Measurements from ENCODE around the gene TRPV2. TPM values are rescaled to one million over a fixed set of nuclear protein-coding genes. Genes with fewer than 3 reads are reported as not detected.
A peak's percentile ranks its signal among the peaks of the same experiment; 100 is the strongest.

Gene TRPV2
- total and polyA plus RNA-seq, 9 of the 15 experiments (the other 6 are each of a cell fraction or from before 2014, with no cell fraction given) = 10.0 to 97.5 (median 30.3) TPM

DNA sequence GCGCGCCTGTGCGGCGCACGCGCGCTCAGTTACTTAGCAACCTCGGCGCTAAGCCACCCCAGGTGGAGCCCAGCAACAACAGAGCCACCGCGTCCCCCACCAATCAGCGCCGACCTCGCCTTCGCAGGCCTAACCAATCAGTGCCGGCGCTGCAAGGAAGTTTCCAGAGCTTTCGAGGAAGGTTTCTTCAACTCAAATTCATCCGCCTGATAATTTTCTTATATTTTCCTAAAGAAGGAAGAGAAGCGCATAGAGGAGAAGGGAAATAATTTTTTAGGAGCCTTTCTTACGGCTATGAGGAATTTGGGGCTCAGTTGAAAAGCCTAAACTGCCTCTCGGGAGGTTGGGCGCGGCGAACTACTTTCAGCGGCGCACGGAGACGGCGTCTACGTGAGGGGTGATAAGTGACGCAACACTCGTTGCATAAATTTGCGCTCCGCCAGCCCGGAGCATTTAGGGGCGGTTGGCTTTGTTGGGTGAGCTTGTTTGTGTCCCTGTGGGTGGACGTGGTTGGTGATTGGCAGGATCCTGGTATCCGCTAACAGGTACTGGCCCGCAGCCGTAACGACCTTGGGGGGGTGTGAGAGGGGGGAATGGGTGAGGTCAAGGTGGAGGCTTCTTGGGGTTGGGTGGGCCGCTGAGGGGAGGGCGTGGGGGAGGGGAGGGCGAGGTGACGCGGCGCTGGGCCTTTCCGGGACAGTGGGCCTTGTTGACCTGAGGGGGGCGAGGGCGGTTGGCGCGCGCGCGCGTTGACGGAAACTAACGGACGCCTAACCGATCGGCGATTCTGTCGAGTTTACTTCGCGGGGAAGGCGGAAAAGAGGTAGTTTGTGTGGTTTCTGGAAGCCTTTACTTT lies 34.5 kb upstream of the TRPV2 start, which contains the start of gene UBB (continued):
- no peak for TF ChIP-seq HLTF (IDR thresholded peaks at IDR 0.05)
- TF ChIP-seq LEF1 (IDR thresholded peaks at IDR 0.05) = peak; percentile 62
- no peak; the same call in 1 of the 2 replicates for TF ChIP-seq JUN (IDR thresholded peaks at IDR 0.05; ENCODE audit: borderline replicate concordance, low read depth, low read length)
- TF ChIP-seq JUN (CRISPR knock-in tag; IDR thresholded peaks at IDR 0.05; ENCODE audit: borderline replicate concordance) = no peak
- no peak for TF ChIP-seq ZNF282 (CRISPR knock-in tag; IDR thresholded peaks at IDR 0.05)
- TF ChIP-seq HMGN3 (IDR thresholded peaks at IDR 0.05; ENCODE audit: borderline replicate concordance, extremely low read depth, insufficient read length, low read depth, low read length) = peak; percentile 80
- peak; percentile 95 for TF ChIP-seq CEBPG (CRISPR knock-in tag; IDR thresholded peaks at IDR 0.05)
- peak; percentile 98 to 99 for TF ChIP-seq CEBPG (tag; conservative IDR thresholded peaks at IDR 0.05 in 1 of 2, IDR thresholded peaks at IDR 0.05 in 1 of 2)
- TF ChIP-seq HDAC3 (IDR thresholded peaks at IDR 0.05; ENCODE audit: borderline replicate concordance, partially characterized antibody) = peak; percentile 55
- no peak for TF ChIP-seq ZBTB43 (CRISPR knock-in tag; IDR thresholded peaks at IDR 0.05)
- TF ChIP-seq NFRKB (IDR thresholded peaks at IDR 0.05; ENCODE audit: low read depth) = peak; percentile 83
- peak; percentile 96 for TF ChIP-seq PCBP1 (IDR thresholded peaks at IDR 0.05; ENCODE audit: low read depth, low read length, poor library complexity, severe bottlenecking)
- TF ChIP-seq MTA3 (IDR thresholded peaks at IDR 0.05; ENCODE audit: borderline replicate concordance) = peak; percentile 98
- 0 out of 2 replicates have a peak, but pooled peaks have one; percentile 37 for TF ChIP-seq ZNF707 (CRISPR knock-in tag; conservative IDR thresholded peaks at IDR 0.05)
- 0 out of 2 replicates have a peak, but pooled peaks have one; percentile 68 for TF ChIP-seq ZNF589 (CRISPR knock-in tag; IDR thresholded peaks at IDR 0.05; ENCODE audit: low read depth)
- TF ChIP-seq ZNF280B (CRISPR knock-in tag; IDR thresholded peaks at IDR 0.05) = no peak
- peak; percentile 42 to 70; a peak in 2 of 4 replicates for TF ChIP-seq HDAC1 (IDR thresholded peaks at IDR 0.05)
- TF ChIP-seq STAT5B (CRISPR knock-in tag; IDR thresholded peaks at IDR 0.05) = no peak
- TF ChIP-seq DNMT1 (IDR thresholded peaks at IDR 0.05) = no peak
- TF ChIP-seq NR3C1 (CRISPR knock-in tag; IDR thresholded peaks at IDR 0.05) = no peak
- no peak for TF ChIP-seq PRMT5 (CRISPR knock-in tag; IDR thresholded peaks at IDR 0.05)
- TF ChIP-seq IRF2 (CRISPR knock-in tag; IDR thresholded peaks at IDR 0.05) = no peak
- peak; percentile 96 for TF ChIP-seq CBX1 (IDR thresholded peaks at IDR 0.05; ENCODE audit: low read depth)
- TF ChIP-seq TOE1 (IDR thresholded peaks at IDR 0.05; ENCODE audit: borderline replicate concordance) = 0 out of 2 replicates have a peak, but pooled peaks have one; percentile 35
- no peak for TF ChIP-seq TOE1 (CRISPR knock-in tag; IDR thresholded peaks at IDR 0.05; ENCODE audit: borderline replicate concordance, low read depth)
- TF ChIP-seq MAFG (tag; conservative IDR thresholded peaks at IDR 0.05) = no peak
- no peak for TF ChIP-seq ZNF232 (CRISPR knock-in tag; IDR thresholded peaks at IDR 0.05)
- peak; percentile 99 for TF ChIP-seq POLR2G (IDR thresholded peaks at IDR 0.05; ENCODE audit: low read depth, low read length)
